ENCODE results near the gene SLC2A1. TPM values are rescaled to one million over a fixed set of nuclear protein-coding genes. Genes with fewer than 3 reads are reported as not detected.

Gene SLC2A1
- total RNA-seq, 1 experiment from 2014 or later, result 327 TPM

DNA sequence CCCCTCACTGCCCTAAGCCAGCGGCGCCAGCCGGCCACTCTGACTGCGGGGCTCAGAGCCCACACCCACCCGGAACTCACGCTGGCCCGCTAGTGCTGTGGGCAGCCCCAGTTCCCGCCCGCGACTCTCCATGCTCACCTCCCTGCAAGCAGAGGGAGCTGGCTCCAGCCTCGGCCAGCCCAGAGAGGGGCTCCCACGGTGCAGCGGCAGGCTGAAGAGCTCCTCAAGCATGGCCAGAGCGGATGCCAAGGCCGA, 41.5 kb downstream of the SLC2A1 start:
- intact Hi-C loops (cut with micrococcal nuclease; ENCODE audit: unreplicated experiment), result no loop called here

DNA sequence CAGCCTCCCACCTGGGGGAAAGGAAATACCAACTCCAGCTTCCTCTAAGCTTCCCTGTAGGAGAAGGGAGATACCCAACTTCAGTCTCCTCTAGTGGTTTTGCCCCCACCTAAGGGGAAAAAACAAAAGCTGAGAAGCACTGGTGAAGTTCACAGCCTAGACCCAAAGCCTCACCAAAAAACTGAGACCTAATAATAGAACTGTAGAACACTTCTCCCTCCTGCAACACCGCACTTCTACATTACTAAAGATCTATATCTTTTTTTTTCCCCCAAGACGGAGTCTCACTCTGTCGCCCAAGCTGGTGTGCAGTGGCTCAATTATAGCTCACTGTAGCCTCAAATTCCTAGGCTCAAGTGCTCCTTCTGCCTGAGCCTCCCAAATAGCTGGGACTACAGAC, 43.2 kb downstream of the SLC2A1 start:
- TF ChIP-seq CTCF (conservative IDR thresholded peaks at IDR 0.05), result no peak
- TF ChIP-seq EZH2 (IDR thresholded peaks at IDR 0.05; ENCODE audit: low read depth), result no peak
- H3K4me1 ChIP-seq (replicated peaks; ENCODE audit: insufficient read depth), result no peaks in the 10 kb centered on the region
- H3K27me3 ChIP-seq (ENCODE audit: insufficient read depth, low read depth), result no peaks in the 10 kb centered on the region
- H3K79me2 ChIP-seq (ENCODE audit: low read depth), result no peaks in the 10 kb centered on the region
- H3K36me3 ChIP-seq (ENCODE audit: low read depth), result no peaks in the 10 kb centered on the region
- no peak overlapping the region for H3K4me2 ChIP-seq
- H2AFZ ChIP-seq, result no peak overlapping the region
- BruUV-seq (replicated peaks), result no TSS peak
- DNase-seq, result no peak
- no peaks in the 10 kb centered on the region for H3K9me3 ChIP-seq (ENCODE audit: insufficient read depth, low read depth)
- no peak overlapping the region for H3K27ac ChIP-seq
- H4K20me1 ChIP-seq (ENCODE audit: insufficient read depth), result no peaks in the 10 kb centered on the region
- POLR2A ChIA-PET (ENCODE audit: unreplicated experiment), result no interaction called here
- CTCF ChIA-PET, result interaction anchor here (1.2 to 4.7 kb wide), 2 partner anchors 15 to 158 kb away, joined by 3 to 95 read pairs; no protein-coding TSS in a partner anchor
- intact Hi-C loops (cut with micrococcal nuclease; ENCODE audit: unreplicated experiment), result no loop called here
- no peaks in the 10 kb centered on the region for H3K9me2 ChIP-seq (ENCODE audit: insufficient read depth)
- no peak overlapping the region for H3K4me3 ChIP-seq
- 0 out of 2 replicates have a peak, but pooled peaks cover 6% of the 10 kb centered on the region for H3F3A ChIP-seq (ENCODE audit: insufficient read depth, low read depth)

More for the DNA sequence above, 41.5 kb downstream of the SLC2A1 start:
- CTCF ChIA-PET, result interaction anchor here (0.6 to 1.2 kb wide), 3 partner anchors 80 to 156 kb away, joined by 3 to 6 read pairs (median 4); no protein-coding TSS in a partner anchor
- Histone ChIP-seq H3K4me2 (no peak overlapping the region), H3K9me2 (ENCODE audit: insufficient read depth) (no peaks in the 10 kb centered on the region), H2AFZ (no peak overlapping the region), H3K4me1 (replicated peaks; ENCODE audit: insufficient read depth) (no peaks in the 10 kb centered on the region), H3K9me3 (ENCODE audit: insufficient read depth, low read depth) (no peaks in the 10 kb centered on the region), H3K27me3 (ENCODE audit: insufficient read depth, low read depth) (no peaks in the 10 kb centered on the region), H3K36me3 (ENCODE audit: low read depth) (no peaks in the 10 kb centered on the region), H4K20me1 (ENCODE audit: insufficient read depth) (no peaks in the 10 kb centered on the region), H3K79me2 (ENCODE audit: low read depth) (no peaks in the 10 kb centered on the region), H3K4me3 (no peak overlapping the region), H3F3A (ENCODE audit: insufficient read depth, low read depth) (0 out of 2 replicates have a peak, but pooled peaks cover 6% of the 10 kb centered on the region), H3K27ac (no peak overlapping the region)
- POLR2A ChIA-PET (ENCODE audit: unreplicated experiment), result no interaction called here
- DNase-seq, result no peak
- BruUV-seq (replicated peaks), result no TSS peak
- TF ChIP-seq CTCF (conservative IDR thresholded peaks at IDR 0.05), result no peak
- TF ChIP-seq EZH2 (IDR thresholded peaks at IDR 0.05; ENCODE audit: low read depth), result no peak

GRCh38 chr1:42914092-42914627, 44.5 kb downstream of the SLC2A1 start:
- no peak overlapping the region for H3K4me2 ChIP-seq
- POLR2A ChIA-PET (ENCODE audit: unreplicated experiment), result no interaction called here
- DNase-seq, result no peak

More at GRCh38 chr1:42914092-42914627, 44.5 kb downstream of the SLC2A1 start:
- H3K4me1 ChIP-seq (replicated peaks; ENCODE audit: insufficient read depth), result no peaks in the 10 kb centered on the region
- no peaks in the 10 kb centered on the region for H3K36me3 ChIP-seq (ENCODE audit: low read depth)
- H3K9me3 ChIP-seq (ENCODE audit: insufficient read depth, low read depth), result no peaks in the 10 kb centered on the region
- no peak overlapping the region for H3K4me3 ChIP-seq
- intact Hi-C loops (cut with micrococcal nuclease; ENCODE audit: unreplicated experiment), result no loop called here
- CTCF ChIA-PET, result interaction anchor here (0.6 to 4.7 kb wide), 6 partner anchors 9 to 160 kb away, joined by 3 to 95 read pairs (median 3); partner anchors contain the start of gene ZNF691
- no peaks in the 10 kb centered on the region for H4K20me1 ChIP-seq (ENCODE audit: insufficient read depth)
- no peak overlapping the region for H2AFZ ChIP-seq
- BruUV-seq (replicated peaks), result no TSS peak
- H3K27ac ChIP-seq, result no peak overlapping the region
- TF ChIP-seq EZH2 (IDR thresholded peaks at IDR 0.05; ENCODE audit: low read depth) (no peak), CTCF (conservative IDR thresholded peaks at IDR 0.05) (no peak)
- H3F3A ChIP-seq (ENCODE audit: insufficient read depth, low read depth), result 0 out of 2 replicates have a peak, but pooled peaks cover 6% of the 10 kb centered on the region
- H3K27me3 ChIP-seq (ENCODE audit: insufficient read depth, low read depth), result no peaks in the 10 kb centered on the region
- H3K9me2 ChIP-seq (ENCODE audit: insufficient read depth), result no peaks in the 10 kb centered on the region
- H3K79me2 ChIP-seq (ENCODE audit: low read depth), result no peaks in the 10 kb centered on the region

Data from PC-9 (cell line).